Fibroblast of skin of left quadriceps (primary cell): ENCODE data around the gene PLA2G2E.
A peak's percentile ranks its signal among the peaks of the same experiment; 100 is the strongest.

Experiments used
- DNase-seq, 2 experiments: peaks; one replicate each; pipeline ENCODE4 v3.0.0-alpha.2; 2013; ENCODE audit warnings: low read depth in 2 of 2

PLA2G2E gene

DNA sequence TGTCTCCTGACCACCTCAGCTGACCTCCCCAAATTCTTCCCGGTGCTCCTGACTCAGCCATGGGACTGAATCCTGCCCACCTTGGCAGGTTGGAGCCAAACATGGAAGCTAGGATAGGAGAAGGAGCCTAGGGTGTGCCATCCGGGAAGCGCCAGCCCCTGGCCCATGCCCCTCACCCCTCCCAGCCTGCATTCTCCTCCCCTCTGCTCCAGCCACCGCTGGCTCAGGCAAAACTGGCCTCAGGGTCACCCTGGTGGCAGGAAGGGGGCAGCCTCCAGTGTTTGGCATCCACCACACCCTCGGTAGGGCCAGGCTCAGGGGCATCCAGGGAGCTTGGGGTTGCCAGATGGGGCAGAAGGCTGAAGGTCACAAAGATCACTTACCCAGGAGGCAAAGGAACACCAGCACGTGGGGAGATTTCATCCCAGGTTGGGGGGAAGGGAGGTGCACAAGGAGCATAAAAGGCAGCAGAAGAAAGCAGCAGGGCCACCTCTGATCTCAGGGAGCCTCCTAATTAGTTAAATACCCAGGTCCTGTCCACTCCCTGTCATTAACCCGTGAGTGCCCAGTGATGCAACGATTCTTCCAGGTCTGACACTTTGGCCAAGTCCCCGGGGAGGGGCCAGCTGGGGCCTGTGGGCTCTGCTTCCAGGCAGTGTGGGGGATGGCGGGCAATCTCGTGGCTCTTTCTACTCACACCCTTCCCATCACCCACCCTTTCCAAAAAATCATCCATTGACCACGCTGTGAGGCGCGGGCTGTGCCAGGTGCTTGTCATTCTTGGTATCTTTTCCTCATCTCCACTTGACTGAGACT, at the start of gene PLA2G2E:
Gene PLA2G2E, minus strand, starts transcription at position 481 of the 816 bp plus-strand sequence. Its CDS starts 58 bp downstream, at position 423.
- no peak for DNase-seq

DNA sequence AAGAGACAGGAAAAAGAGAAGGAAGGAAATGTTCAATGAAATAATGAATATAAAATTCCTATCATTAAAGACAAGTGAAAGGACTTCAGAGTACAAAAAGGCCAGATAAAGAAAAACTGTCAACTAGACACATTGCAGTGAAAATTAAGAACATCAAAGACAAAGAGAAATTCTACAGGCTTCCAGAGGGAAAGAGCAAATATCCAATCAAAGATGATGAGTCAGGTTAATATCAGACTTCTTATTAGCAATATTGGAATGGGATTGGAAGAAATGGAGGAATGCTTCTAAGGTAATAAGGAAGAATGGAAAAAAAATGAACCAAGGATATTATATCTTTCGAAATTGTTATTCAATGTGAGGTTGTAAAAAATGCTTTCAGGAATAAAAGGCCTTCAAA, 48.2 kb upstream of the PLA2G2E start:
- DNase-seq = no peak

DNA sequence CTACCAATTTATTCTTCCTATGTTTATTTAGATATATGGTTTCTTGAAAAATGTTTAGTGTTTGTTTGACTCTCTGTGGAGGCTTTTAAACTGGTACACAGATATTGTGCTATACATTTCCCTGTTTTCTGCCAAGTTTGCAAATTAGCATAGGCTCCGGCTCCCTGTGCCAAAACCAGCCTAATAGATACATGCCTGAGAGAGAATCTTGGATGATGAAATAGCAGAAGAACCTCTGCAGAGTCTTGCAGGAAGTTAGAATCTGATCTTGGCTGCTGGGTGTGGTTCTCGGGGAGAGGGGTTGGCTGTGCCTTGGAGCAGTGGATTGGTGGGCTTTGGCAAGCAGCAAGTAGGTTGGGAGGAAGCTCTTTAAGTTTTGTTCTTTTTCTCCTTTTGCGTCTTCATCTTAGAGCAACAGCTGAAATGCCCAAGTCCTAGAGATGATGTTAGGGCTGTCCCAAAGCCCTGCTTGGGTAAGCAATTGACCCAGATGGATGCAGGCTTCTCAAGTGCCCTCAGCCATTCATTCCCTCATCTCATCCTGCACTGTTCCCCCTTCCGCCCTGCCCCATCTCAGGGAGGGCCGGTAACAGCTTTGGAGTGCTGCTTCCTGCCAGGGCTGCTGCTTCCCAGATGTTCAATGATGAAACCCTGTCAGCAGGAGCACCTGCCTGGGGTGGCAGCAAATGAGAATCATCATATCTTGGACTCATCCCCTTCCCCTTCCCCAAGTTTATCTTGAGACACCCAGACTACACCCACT, 46.7 kb upstream of the PLA2G2E start:
- no peak for DNase-seq

DNA sequence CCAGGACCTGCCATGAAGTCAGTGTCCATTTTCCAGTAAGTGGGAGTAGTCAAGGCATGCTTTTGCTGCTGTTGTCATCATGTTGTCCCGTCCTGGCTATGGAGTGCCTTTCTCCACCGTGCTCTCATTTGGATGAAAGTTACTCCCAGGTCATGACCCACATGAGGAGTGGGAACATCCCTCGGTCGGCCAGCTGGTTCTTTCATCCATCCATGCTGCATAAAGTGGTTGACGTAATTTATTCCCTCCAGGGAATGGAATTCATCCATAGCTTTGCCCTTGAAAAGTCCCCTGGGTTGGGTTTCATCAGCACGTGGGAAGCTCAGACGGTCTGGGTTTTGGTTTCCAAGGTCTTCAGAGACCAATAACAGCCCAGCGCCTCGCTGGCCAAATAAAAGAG, 44.4 kb upstream of the PLA2G2E start:
- no peak for DNase-seq

DNA sequence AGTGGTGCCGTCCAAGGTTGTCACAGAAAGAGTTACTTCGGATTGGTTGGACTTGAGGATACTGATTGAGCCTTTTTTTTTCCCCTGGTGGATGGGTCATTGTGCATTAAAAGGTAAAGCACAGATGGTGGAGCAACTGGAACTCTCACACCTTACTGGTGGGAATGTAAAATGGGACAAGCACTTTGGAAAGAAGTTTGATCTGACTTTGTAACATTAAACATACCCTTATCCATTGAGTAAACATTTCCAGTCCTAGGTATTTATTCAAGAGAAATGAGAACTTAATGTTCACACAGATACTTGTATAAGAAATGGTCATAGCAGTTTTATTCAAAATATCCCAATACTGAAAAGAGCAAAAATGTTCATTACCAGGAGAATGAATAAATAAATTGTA, 41.1 kb upstream of the PLA2G2E start:
- DNase-seq = no peak

DNA sequence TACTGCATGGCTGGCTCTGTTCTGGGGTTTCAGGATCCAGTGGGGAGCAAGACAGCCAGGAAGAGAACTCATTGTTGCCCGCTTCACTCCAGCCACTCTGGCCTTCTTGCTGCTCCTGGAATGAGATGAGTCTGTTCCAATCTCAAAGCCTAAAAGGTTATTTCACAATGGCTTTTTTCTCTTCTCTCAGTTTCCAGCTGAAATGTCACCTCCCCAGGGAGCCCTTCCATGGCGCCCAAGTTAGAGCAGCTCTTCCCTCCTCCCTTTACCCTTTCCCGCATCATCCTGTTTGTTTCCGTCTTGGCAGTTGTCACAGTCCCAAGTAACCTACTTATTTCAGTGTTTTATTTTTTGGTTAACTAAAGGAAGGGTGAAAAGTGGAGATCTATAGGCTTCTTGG, 40.2 kb upstream of the PLA2G2E start:
- DNase-seq = no peak

DNA sequence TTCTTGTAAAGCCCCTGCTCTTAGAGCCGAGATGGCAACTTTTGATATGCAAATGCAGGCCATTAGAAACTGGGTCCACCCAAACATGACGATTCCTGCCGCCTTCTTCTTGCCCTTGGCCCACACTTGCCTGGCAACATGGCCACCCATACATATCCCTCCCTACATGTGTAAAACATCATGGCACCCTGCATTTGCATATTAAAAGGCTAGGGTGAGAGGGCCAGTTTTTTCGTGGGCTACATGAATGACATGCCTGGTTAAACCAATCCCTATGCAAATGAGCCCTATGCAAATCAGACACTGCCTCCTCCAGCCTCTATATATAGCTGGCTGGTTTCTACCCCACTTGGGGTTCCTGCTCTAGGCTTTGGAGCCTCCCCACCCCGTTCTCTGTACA, 37.2 kb upstream of the PLA2G2E start:
- no peak for DNase-seq

DNA sequence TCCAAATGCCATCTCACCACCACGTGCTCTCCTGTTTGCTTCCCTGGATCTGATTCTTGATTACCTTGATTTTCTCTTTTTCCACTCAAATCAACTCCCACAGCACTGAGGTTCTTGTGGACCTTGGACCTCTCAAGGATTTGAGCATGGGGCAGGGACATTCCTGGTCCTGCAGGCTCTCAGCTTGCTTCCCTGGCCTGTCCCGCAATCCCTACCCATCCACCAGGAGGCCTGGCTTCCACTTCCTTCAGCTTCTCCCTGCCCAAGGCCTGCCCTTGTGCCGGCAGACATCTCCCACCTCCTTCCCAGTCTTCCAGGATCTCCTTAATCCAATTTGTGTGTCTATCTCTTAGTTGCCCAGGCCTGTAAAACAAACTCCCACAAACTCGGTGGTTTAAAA, 34.4 kb upstream of the PLA2G2E start:
- no peak for DNase-seq

DNA sequence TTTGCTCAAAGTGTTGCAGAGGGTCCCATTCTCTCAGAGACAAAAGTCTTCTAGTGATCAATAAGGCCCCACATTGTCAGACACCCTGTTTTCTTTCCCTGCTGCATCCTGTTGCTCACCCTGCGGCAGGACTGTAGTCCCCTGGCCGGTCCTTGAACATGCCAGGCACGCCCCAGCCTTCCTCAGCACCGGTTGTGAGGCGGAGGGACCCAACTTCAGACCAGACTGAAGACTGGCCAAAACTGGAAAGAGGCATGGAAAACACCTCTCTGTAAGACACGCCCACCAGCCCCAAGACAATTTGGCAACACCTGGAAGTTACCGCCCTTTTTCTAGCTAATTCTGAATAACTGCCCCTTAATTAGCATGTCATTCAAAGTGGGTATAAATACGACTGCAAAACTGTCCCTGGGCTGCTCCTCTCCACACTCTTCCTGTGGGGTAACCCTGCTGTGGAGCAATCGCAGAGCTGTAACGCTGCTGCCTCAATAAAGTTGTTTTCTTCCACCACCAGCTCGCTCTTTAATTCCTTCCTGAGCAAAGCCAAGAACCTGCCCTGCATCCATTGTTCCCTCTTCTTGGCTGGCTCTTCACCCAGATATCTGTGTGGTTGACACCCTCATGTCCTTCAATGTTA, 32.2 kb upstream of the PLA2G2E start:
- DNase-seq = no peak

DNA sequence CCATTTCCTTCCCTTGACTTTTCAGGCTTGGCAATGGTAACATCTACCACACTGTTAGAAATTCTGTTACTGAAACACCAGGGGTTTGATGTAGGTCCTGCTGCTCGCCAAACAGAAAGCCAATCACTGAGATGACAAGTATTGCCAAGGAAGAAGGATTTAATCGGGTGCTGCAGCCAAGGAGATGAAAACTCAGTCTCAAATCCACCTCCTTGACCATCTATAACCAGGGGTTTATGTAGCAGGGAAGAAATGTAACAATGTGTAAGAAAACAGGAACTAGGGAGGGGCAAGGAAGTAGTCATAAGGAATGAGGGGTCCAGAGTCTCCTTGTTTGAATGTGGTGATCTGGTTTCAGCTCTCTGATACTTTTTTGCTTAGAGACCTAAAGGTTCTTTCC, 30.6 kb upstream of the PLA2G2E start:
- no peak for DNase-seq

GRCh38 chr1:19949016-19949415, 25.6 kb upstream of the PLA2G2E start:
- DNase-seq = peak; percentile 5 to 13

DNA sequence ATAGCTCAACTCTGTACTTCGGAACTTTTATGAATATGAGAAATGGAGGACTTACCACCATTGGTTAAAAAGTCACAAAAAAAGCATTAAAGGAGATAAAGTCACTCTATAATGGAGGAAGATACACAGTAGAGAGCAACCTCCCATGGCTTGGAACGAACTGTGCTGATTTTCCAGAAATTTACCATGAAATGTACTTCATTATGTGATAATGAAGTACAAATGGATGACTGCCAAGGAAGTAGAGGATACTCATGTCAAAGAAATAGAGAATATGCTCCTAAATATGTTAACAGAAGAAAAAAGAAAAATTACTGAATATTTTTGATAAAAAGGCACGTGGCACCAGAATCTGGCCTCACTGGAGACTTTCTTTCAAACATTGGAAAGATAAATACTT, 23.6 kb upstream of the PLA2G2E start:
- DNase-seq = no peak

GRCh38 chr1:19946331-19946751, 22.9 kb upstream of the PLA2G2E start:
- no peak for DNase-seq

DNA sequence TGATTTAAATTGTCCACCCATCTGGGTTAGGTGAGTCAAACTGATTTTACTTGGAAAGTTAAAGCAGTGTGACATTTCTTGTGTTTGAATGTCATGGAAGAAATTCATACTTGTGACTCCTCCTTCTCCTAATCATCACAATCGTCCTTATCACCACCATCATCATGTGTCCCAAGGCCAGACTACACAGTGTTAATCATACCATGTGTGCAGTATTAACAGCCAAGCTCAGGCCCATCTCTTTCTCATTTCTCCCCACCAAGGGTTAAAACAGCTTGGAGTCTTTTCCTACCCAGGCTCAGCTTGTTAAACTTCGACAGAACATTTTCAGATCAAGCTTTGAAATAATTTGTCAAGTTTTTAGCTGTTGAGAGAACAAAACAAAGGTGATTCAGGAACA, 22.5 kb upstream of the PLA2G2E start:
- no peak for DNase-seq

- DNase-seq = no peak
Observed at GRCh38 chr1:19942657-19943056, 19.2 kb upstream of the PLA2G2E start.

- no peak for DNase-seq
Observed at GRCh38 chr1:19942088-19942487, 18.7 kb upstream of the PLA2G2E start.

DNA sequence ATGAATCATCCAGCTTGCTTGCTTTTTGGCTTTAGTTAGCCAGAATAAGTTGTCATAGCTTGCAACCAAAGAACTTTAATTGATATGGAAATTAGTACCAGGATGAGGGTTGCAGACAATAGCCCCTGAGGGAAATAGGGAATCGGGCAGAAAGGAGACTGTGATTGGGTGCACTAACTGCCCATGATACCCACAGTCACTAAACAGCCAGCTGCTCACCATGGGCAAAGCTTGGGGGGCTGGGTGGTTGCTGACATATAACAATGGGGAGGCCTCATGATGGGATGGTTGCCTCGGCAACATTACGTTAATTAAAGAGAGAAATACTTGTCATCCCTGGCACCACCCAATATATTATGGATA, 17.8 kb upstream of the PLA2G2E start:
- no peak for DNase-seq

GRCh38 chr1:19940486-19941205, 17.2 kb upstream of the PLA2G2E start:
- DNase-seq = no peak

GRCh38 chr1:19938472-19938871, 15.1 kb upstream of the PLA2G2E start:
- no peak for DNase-seq

DNA sequence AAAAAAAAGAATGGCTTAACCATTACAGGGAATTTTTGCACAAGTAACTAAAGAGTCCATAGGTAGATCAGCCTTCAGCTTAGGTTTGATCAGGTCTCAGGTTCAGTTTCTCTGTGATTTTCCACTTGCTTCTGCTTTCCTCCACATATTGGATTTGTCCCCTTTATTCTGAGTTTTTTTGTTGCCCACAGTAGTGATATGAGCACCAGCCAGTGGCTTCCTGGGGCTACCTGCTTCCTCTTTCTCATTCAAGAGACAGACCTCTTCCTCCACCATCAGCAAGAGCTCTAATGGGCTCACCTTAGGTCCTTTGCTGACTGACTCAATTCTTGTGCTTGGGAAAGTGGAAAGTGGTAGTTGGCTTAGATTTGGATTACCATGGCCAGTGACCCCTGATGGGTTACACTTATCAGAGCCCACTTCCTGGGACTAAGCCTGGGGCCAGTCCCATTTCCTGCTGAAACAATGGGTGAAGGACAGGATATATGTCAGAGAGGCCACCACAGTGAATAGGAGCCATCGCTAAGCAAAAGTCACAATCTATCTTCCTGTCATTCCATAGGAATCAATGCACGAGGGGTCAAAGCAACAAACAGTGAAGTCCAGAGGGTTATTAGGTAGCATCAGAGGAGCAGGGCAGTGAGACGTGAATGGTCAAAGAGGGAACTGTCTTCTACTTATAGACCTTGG, 12.8 kb upstream of the PLA2G2E start:
- no peak for DNase-seq

DNA sequence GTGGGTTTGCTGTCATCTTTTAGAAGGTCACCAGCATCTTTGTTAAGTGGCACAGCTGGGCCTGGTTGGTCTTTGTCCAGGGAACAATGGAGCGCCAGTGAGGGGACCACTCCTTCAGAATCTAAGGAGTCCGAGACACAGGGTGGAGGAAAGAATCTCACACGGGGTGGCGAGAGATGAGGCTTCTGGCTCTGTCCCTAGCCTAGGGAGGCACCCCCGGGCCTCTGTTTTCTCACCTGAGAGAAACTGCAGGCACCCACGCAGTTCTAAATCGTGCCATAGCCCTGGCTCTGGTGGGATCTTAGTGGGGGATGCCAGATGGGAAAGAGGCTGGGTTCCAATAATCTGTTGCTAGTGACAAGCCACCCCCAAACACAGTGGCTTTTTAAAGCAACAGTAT, 10.9 kb upstream of the PLA2G2E start:
- DNase-seq = no peak

GRCh38 chr1:19932866-19933265, 9.4 kb upstream of the PLA2G2E start:
- DNase-seq = no peak
